ENCODE results near the gene CACNA2D3.

GRCh38 chr3:54955941-54956340 lies 833.6 kb downstream of the CACNA2D3 start:
- TF ChIP-seq CTCF (conservative IDR thresholded peaks at IDR 0.05 in 1 of 2, IDR thresholded peaks at IDR 0.05 in 1 of 2; ENCODE audit: extremely low read depth in 1 of 2, insufficient read depth in 1 of 2, low read depth in 1 of 2, low read length in 2 of 2): no peak
- no peak for TF ChIP-seq EZH2 (IDR thresholded peaks at IDR 0.05; ENCODE audit: borderline replicate concordance, low read length)
